ENCODE results near the gene NTSR1. TPM values are rescaled to one million over a fixed set of nuclear protein-coding genes. Genes with fewer than 3 reads are reported as not detected.

NTSR1 gene
- total RNA-seq, 1 experiment from 2014 or later: 44.1 TPM

DNA sequence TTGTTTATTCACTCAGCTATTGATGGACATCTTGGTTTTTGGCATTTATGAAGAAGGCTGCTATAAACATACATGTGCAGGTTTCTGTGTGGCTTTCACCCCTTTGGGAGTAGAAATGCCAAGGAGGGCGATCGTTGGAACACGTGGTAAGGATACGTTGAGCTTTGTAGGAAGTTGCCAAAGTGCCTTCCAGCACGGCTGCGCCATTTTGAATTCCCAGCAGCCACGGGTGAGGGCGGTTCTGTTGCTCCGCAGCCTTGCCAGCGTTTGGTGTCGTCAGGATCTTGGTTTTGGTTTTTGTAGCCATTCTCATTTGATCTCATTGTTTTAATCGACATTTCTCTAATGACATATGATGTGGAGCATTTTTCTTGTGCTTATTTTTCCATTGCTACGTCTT, 21.8 kb downstream of the NTSR1 start:
- H3K4me1 ChIP-seq (ENCODE audit: control insufficient read depth, insufficient read depth, low read length): peaks cover 24% of the 10 kb centered on the region
- TF ChIP-seq, protein P1, sequence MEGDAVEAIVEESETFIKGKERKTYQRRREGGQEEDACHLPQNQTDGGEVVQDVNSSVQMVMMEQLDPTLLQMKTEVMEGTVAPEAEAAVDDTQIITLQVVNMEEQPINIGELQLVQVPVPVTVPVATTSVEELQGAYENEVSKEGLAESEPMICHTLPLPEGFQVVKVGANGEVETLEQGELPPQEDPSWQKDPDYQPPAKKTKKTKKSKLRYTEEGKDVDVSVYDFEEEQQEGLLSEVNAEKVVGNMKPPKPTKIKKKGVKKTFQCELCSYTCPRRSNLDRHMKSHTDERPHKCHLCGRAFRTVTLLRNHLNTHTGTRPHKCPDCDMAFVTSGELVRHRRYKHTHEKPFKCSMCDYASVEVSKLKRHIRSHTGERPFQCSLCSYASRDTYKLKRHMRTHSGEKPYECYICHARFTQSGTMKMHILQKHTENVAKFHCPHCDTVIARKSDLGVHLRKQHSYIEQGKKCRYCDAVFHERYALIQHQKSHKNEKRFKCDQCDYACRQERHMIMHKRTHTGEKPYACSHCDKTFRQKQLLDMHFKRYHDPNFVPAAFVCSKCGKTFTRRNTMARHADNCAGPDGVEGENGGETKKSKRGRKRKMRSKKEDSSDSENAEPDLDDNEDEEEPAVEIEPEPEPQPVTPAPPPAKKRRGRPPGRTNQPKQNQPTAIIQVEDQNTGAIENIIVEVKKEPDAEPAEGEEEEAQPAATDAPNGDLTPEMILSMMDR (IDR thresholded peaks at IDR 0.05): no peak
- TF ChIP-seq SIN3A (IDR thresholded peaks at IDR 0.05; ENCODE audit: borderline replicate concordance, insufficient read depth, low read depth, low read length) (no peak), POLR2AphosphoS5 (IDR thresholded peaks at IDR 0.05; ENCODE audit: low read depth, low read length) (no peak), TCF7L2 (IDR thresholded peaks at IDR 0.05; ENCODE audit: low read depth, low read length) (no peak)
- TF ChIP-seq, protein P2, sequence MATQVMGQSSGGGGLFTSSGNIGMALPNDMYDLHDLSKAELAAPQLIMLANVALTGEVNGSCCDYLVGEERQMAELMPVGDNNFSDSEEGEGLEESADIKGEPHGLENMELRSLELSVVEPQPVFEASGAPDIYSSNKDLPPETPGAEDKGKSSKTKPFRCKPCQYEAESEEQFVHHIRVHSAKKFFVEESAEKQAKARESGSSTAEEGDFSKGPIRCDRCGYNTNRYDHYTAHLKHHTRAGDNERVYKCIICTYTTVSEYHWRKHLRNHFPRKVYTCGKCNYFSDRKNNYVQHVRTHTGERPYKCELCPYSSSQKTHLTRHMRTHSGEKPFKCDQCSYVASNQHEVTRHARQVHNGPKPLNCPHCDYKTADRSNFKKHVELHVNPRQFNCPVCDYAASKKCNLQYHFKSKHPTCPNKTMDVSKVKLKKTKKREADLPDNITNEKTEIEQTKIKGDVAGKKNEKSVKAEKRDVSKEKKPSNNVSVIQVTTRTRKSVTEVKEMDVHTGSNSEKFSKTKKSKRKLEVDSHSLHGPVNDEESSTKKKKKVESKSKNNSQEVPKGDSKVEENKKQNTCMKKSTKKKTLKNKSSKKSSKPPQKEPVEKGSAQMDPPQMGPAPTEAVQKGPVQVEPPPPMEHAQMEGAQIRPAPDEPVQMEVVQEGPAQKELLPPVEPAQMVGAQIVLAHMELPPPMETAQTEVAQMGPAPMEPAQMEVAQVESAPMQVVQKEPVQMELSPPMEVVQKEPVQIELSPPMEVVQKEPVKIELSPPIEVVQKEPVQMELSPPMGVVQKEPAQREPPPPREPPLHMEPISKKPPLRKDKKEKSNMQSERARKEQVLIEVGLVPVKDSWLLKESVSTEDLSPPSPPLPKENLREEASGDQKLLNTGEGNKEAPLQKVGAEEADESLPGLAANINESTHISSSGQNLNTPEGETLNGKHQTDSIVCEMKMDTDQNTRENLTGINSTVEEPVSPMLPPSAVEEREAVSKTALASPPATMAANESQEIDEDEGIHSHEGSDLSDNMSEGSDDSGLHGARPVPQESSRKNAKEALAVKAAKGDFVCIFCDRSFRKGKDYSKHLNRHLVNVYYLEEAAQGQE (IDR thresholded peaks at IDR 0.05; ENCODE audit: insufficient read depth in 1 of 2, low read depth in 2 of 2, low read length in 1 of 2): no peak

DNA sequence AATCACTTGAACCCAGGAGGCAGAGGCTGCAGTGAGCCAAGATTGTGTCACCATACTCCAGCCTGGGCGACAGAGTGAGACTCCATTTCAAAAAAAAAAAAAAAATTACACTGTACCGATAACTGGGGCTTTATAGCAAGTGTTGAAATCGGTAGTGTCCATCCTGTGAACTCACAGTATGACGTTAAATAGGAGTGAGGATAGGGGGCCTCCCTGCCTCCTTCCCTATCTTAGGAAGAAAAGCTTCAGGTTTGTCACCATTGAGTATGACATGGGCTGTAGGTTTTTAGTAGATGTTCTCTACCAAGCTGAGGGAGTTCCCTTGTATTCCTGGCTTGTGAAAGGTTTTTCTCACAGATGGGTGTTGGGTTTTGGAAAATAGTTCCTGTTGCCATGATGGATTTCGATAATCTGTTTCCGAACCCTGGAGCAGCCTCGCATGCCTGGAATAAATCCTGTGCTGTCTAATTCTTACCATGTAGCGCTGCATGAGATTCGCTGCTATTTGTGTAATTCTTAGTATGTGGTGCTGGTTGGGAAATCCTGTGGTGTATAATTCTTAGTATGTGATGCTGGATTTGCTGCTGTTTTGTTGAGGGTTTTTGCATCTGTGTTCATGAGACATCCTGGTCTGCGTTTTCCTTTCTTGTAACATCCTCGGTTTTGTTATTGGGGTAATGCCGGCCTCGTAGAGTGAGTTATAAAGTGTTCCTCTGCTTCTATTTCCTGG, 23.6 kb downstream of the NTSR1 start:
- Histone ChIP-seq H3K9me3 (ENCODE audit: control insufficient read depth, insufficient read depth, low read depth, low read length) (no peaks in the 10 kb centered on the region), H3K27ac (ENCODE audit: low read length) (no peak overlapping the region), H3K27me3 (ENCODE audit: control insufficient read depth, insufficient read depth, low read length) (no peaks in the 10 kb centered on the region), H3K4me1 (ENCODE audit: control insufficient read depth, insufficient read depth, low read length) (peaks cover 41% of the 10 kb centered on the region), H3K4me3 (ENCODE audit: low read depth in 2 of 2, low read length in 2 of 2) (no peak overlapping the region), H3K36me3 (ENCODE audit: control insufficient read depth, insufficient read depth, low read length) (0 out of 2 replicates have a peak, but pooled peaks cover 2% of the 10 kb centered on the region)
- BruUV-seq (replicated peaks): no TSS peak
- ATAC-seq (no peak), DNase-seq (ENCODE audit: low read depth, low spot score) (no peak)
- ChIA-PET CTCF (no interaction called here), POLR2A (interaction anchor here (0.7 kb wide), 1 partner anchor 28 kb away, joined by 5 read pairs; no protein-coding TSS in a partner anchor)
- intact Hi-C loops (cut with micrococcal nuclease; ENCODE audit: unreplicated experiment) (no loop called here), in situ Hi-C loops (cut with HindIII; ENCODE audit: low pct_unique_long_range_greater_than_20kb, low sequenced_read_pairs) (no loop called here)
- TF ChIP-seq SIN3A (IDR thresholded peaks at IDR 0.05; ENCODE audit: borderline replicate concordance, insufficient read depth, low read depth, low read length) (no peak), POLR2AphosphoS5 (IDR thresholded peaks at IDR 0.05; ENCODE audit: low read depth, low read length) (no peak), TCF7L2 (IDR thresholded peaks at IDR 0.05; ENCODE audit: low read depth, low read length) (no peak)
- TF ChIP-seq, protein P2 (IDR thresholded peaks at IDR 0.05; ENCODE audit: insufficient read depth in 1 of 2, low read depth in 2 of 2, low read length in 1 of 2): no peak
- TF ChIP-seq, protein P1 (IDR thresholded peaks at IDR 0.05): no peak

More for the DNA sequence above, 21.8 kb downstream of the NTSR1 start:
- no peak for DNase-seq (ENCODE audit: low read depth, low spot score)
- Histone ChIP-seq H3K27me3 (ENCODE audit: control insufficient read depth, insufficient read depth, low read length) (no peaks in the 10 kb centered on the region), H3K4me3 (ENCODE audit: low read depth in 2 of 2, low read length in 2 of 2) (no peak overlapping the region), H3K27ac (ENCODE audit: low read length) (no peak overlapping the region), H3K36me3 (ENCODE audit: control insufficient read depth, insufficient read depth, low read length) (no peaks in the 10 kb centered on the region), H3K9me3 (ENCODE audit: control insufficient read depth, insufficient read depth, low read depth, low read length) (no peaks in the 10 kb centered on the region)
- in situ Hi-C loops (cut with HindIII; ENCODE audit: low pct_unique_long_range_greater_than_20kb, low sequenced_read_pairs) (no loop called here), intact Hi-C loops (cut with micrococcal nuclease; ENCODE audit: unreplicated experiment) (no loop called here)
- POLR2A ChIA-PET: no interaction called here
- CTCF ChIA-PET: no interaction called here
- TSS peak; percentile 35 for BruUV-seq (replicated peaks)
- no peak for ATAC-seq

All from Panc1 (cell line).